ENCODE measurements around the gene ABLIM2.

The ABLIM2 gene

DNA sequence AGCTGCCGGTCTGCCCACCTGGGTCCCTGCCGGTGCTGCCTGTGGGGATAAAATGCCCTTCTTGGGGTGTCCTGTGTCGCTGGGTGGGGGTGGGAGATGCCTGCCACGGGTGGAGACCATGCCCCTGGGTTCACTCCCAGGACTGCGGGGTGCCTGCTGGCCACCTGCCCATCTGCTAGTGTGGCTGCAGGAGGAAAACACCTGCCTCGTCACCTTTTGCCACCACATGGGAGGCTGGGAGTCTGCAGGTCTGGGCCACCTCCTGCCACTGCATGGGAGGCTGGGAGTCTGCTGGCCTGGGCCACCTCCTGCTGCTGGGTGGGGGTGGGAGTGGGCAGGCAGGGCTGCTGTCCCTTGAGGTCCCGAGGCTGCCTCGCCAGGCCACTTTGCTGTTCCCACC is 160.2 kb downstream of the ABLIM2 start:
- Histone ChIP-seq H3K4me3 (ENCODE audit: extremely low read depth, insufficient read depth, low read length, poor library complexity, severe bottlenecking) (no peak overlapping the region), H3K4me1 (ENCODE audit: control insufficient read depth, insufficient read depth, low read length, poor library complexity, severe bottlenecking) (peaks cover 2% of the 10 kb centered on the region), H3K36me3 (ENCODE audit: control insufficient read depth, insufficient read depth, low read length) (no peaks in the 10 kb centered on the region), H3K9me3 (ENCODE audit: control insufficient read depth, low read length) (no peaks in the 10 kb centered on the region), H3K27ac (ENCODE audit: low read depth, low read length, severe bottlenecking) (no peak overlapping the region)
- 90 to 94% methylated on average over 7 to 8 of the region's 8 CpGs for WGBS, 2 experiments (ENCODE audit: insufficient coverage in 2 of 2)

DNA sequence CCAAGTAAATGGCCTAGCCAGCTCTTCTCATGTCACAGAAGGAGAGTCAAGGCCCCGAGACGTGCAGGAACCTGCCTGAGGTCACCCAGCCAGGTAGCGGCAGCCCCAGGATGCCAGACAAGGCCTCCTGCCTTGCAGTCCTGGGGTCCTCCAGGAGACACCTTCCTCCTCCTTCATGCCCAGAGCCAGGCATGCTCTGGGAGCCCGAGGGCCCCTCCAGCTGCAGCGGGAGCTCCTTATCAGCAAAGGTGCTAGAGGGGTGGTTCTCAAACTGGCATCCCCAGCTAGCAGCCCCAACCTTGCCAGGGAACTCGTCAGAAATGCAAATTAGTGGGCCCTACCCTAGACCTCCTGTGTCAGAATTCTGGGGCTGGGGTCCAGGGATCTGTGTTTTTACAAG is 162.7 kb downstream of the ABLIM2 start:
- no peak overlapping the region for H3K4me3 ChIP-seq (ENCODE audit: extremely low read depth, insufficient read depth, low read length, poor library complexity, severe bottlenecking)
- no peak overlapping the region for H3K27ac ChIP-seq (ENCODE audit: low read depth, low read length, severe bottlenecking)
- no peaks in the 10 kb centered on the region for H3K9me3 ChIP-seq (ENCODE audit: control insufficient read depth, low read length)
- no peaks in the 10 kb centered on the region for H3K36me3 ChIP-seq (ENCODE audit: control insufficient read depth, insufficient read depth, low read length)
- H3K4me1 ChIP-seq (ENCODE audit: control insufficient read depth, insufficient read depth, low read length, poor library complexity, severe bottlenecking) = peaks cover 2% of the 10 kb centered on the region
- WGBS, 2 experiments (ENCODE audit: insufficient coverage in 2 of 2) = 93 to 100% methylated on average over 5 of the region's 6 CpGs

DNA sequence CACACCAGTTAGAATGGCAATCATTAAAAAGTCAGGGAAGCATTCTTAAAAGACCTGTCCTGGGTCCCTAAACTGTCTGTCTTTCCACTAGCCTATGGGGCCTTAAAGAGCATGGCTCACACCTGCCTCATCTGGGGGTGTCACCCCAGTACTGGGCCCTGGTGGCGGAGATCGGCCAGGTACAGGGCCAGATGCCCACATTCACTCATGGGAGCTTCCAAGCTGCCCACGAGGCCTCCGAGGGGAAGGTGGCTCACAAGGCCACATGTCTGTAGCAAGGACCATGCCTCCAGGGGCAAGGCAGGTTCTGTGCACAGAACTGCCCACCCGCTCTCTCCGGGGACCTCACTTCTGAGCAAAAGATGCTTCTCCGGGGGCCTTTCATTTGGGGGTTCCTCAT is 163.5 kb downstream of the ABLIM2 start:
- Histone ChIP-seq H3K9me3 (ENCODE audit: control insufficient read depth, low read length) (no peaks in the 10 kb centered on the region), H3K4me3 (ENCODE audit: extremely low read depth, insufficient read depth, low read length, poor library complexity, severe bottlenecking) (no peak overlapping the region), H3K4me1 (ENCODE audit: control insufficient read depth, insufficient read depth, low read length, poor library complexity, severe bottlenecking) (peaks cover 2% of the 10 kb centered on the region), H3K36me3 (ENCODE audit: control insufficient read depth, insufficient read depth, low read length) (no peaks in the 10 kb centered on the region), H3K27ac (ENCODE audit: low read depth, low read length, severe bottlenecking) (no peak overlapping the region)
- WGBS, 2 experiments (ENCODE audit: insufficient coverage in 2 of 2) = 96 to 97% methylated on average over 7 of the region's 7 CpGs

DNA sequence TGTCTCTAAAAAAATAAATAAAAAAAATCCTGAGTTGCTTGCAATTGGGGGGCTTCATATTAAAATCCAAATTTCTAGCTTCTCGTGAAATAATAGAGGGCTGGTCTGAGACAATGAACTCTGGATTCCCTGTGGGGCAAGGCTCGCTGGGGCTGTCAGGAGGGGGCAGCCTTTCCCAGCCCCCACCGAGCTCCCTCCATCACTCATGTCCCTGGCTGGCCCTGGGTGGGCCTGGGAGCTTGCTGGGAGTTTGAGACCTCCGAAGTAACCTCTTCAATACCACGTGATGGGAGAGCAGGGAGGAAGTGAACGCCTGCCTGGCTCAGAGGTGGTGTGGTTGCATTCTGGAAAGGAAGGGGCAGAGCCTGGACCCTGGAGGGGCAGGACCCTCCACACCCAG is 164.9 kb downstream of the ABLIM2 start:
- Histone ChIP-seq H3K9me3 (ENCODE audit: control insufficient read depth, low read length) (no peaks in the 10 kb centered on the region), H3K27ac (ENCODE audit: low read depth, low read length, severe bottlenecking) (no peak overlapping the region), H3K4me1 (ENCODE audit: control insufficient read depth, insufficient read depth, low read length, poor library complexity, severe bottlenecking) (peaks cover 2% of the 10 kb centered on the region), H3K4me3 (ENCODE audit: extremely low read depth, insufficient read depth, low read length, poor library complexity, severe bottlenecking) (no peak overlapping the region), H3K36me3 (ENCODE audit: control insufficient read depth, insufficient read depth, low read length) (no peaks in the 10 kb centered on the region)
- WGBS, 2 experiments (ENCODE audit: insufficient coverage in 2 of 2) = 88 to 100% methylated on average over 1 to 3 of the region's 6 CpGs

DNA sequence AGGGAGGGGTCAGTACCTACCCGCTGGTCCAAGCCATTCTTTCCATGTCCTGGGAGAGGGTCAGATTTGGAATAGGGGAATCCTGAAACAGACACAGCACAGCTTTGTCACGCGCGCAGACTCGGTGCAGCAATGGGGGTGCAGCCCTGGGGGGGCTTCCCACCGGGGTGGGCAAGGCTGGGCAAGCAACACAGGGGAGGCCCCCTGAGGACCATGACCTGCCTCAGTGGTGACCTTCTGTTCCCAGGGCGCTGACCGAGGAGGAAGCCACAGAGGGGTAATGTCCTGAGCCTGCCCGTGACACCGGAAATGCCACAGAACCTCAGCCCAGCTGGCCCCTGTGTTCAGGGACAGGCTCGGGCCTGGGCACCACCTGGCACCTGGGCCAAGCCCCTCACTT is 165.8 kb downstream of the ABLIM2 start:
- Histone ChIP-seq H3K4me3 (ENCODE audit: extremely low read depth, insufficient read depth, low read length, poor library complexity, severe bottlenecking) (no peak overlapping the region), H3K36me3 (ENCODE audit: control insufficient read depth, insufficient read depth, low read length) (no peaks in the 10 kb centered on the region), H3K4me1 (ENCODE audit: control insufficient read depth, insufficient read depth, low read length, poor library complexity, severe bottlenecking) (peaks cover 2% of the 10 kb centered on the region), H3K27ac (ENCODE audit: low read depth, low read length, severe bottlenecking) (no peak overlapping the region), H3K9me3 (ENCODE audit: control insufficient read depth, low read length) (no peaks in the 10 kb centered on the region)
- WGBS, 2 experiments (ENCODE audit: insufficient coverage in 2 of 2) = 93 to 95% methylated on average over 10 to 11 of the region's 11 CpGs

DNA sequence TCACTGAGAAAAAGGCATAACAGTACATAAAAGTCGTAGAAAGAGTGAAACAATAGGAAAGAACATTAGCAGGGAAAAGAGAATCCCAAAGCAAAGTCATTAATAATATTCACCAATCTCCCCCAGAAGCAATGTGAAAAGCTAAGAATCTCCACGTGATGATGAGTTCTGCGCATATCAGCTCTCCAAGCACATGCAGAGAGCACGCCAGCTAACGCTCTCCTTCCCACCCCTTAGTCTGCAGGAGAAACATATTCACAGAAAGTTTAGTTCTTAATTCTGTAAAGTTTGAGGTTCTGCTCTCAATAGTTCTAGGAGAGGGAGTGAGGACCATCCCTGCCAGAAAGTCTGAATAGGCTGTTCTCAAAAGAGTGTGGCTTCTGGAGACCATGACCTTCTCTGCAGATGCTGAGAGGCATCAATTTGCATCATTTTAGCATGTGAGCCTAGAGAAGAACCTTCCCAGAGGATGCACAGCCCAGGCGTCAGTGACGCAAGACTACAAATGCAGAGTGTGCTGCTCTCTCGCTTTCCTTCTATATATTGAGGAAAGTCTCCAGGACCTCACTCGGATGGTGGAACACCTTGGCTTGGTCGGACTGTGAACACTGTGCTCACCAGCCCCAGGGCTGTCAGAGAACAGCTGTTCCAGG is 167.7 kb downstream of the ABLIM2 start:
- Histone ChIP-seq H3K27ac (ENCODE audit: low read depth, low read length, severe bottlenecking) (no peak overlapping the region), H3K4me3 (ENCODE audit: extremely low read depth, insufficient read depth, low read length, poor library complexity, severe bottlenecking) (no peak overlapping the region), H3K36me3 (ENCODE audit: control insufficient read depth, insufficient read depth, low read length) (no peaks in the 10 kb centered on the region), H3K9me3 (ENCODE audit: control insufficient read depth, low read length) (no peaks in the 10 kb centered on the region), H3K4me1 (ENCODE audit: control insufficient read depth, insufficient read depth, low read length, poor library complexity, severe bottlenecking) (peaks cover 5% of the 10 kb centered on the region)
- 89 to 91% methylated on average over 6 to 8 of the region's 10 CpGs for WGBS, 2 experiments (ENCODE audit: insufficient coverage in 2 of 2)

DNA sequence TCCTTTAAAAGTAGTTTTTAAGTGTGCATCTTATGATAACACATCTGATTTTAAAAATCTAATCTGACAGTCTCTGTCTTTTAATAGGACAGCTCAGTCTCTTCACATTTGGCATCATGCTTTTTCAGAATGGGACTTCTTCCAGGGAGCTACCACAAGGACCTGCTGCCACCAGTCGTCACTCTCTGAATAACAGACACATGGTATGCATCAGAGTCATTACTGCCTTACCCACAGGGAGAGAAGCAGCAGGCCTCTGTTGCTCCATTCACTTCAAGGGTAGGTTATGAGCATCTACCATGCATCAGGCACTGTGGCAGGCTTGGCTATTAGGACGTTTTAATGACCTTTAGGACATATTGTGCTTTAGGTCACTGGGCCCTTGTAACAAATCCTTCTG is 169.0 kb downstream of the ABLIM2 start:
- H3K36me3 ChIP-seq (ENCODE audit: control insufficient read depth, insufficient read depth, low read length) = no peaks in the 10 kb centered on the region
- 48 to 58% methylated on average over 2 of the region's 2 CpGs for WGBS, 2 experiments (ENCODE audit: insufficient coverage in 2 of 2)

DNA sequence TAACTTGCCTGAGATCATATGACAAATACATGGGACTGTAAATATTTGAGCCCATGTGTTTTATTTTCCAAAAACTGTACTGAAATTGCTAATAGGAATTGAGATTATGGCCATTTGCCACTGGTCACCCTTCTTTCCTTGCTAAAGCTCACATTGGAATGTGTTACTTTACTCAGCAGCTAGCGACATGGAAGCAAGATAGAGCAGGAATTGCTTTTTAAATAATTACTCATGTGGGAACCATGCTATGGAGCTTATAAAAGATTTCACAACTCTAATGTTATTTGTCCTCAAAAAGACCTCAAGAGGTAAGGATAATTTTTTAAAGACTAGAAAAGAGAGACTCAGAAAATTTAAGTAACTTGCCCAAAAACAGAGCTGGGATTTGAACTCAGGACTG is 170.2 kb downstream of the ABLIM2 start:
- WGBS, 2 experiments (ENCODE audit: insufficient coverage in 2 of 2) = 100% methylated on average over 1 of the region's 1 CpG; no CpG with 5 or more reads in 1 of the 2 experiments
- H3K4me1 ChIP-seq (ENCODE audit: control insufficient read depth, insufficient read depth, low read length, poor library complexity, severe bottlenecking) = peaks cover 9% of the 10 kb centered on the region
- no peak overlapping the region for H3K4me3 ChIP-seq (ENCODE audit: extremely low read depth, insufficient read depth, low read length, poor library complexity, severe bottlenecking)
- no peaks in the 10 kb centered on the region for H3K9me3 ChIP-seq (ENCODE audit: control insufficient read depth, low read length)
- no peaks in the 10 kb centered on the region for H3K36me3 ChIP-seq (ENCODE audit: control insufficient read depth, insufficient read depth, low read length)
- H3K27ac ChIP-seq (ENCODE audit: low read depth, low read length, severe bottlenecking) = no peak overlapping the region

More for the DNA sequence above, 169.0 kb downstream of the ABLIM2 start:
- no peak overlapping the region for H3K27ac ChIP-seq (ENCODE audit: low read depth, low read length, severe bottlenecking)
- H3K9me3 ChIP-seq (ENCODE audit: control insufficient read depth, low read length) = no peaks in the 10 kb centered on the region
- H3K4me1 ChIP-seq (ENCODE audit: control insufficient read depth, insufficient read depth, low read length, poor library complexity, severe bottlenecking) = peaks cover 9% of the 10 kb centered on the region
- H3K4me3 ChIP-seq (ENCODE audit: extremely low read depth, insufficient read depth, low read length, poor library complexity, severe bottlenecking) = no peak overlapping the region

DNA sequence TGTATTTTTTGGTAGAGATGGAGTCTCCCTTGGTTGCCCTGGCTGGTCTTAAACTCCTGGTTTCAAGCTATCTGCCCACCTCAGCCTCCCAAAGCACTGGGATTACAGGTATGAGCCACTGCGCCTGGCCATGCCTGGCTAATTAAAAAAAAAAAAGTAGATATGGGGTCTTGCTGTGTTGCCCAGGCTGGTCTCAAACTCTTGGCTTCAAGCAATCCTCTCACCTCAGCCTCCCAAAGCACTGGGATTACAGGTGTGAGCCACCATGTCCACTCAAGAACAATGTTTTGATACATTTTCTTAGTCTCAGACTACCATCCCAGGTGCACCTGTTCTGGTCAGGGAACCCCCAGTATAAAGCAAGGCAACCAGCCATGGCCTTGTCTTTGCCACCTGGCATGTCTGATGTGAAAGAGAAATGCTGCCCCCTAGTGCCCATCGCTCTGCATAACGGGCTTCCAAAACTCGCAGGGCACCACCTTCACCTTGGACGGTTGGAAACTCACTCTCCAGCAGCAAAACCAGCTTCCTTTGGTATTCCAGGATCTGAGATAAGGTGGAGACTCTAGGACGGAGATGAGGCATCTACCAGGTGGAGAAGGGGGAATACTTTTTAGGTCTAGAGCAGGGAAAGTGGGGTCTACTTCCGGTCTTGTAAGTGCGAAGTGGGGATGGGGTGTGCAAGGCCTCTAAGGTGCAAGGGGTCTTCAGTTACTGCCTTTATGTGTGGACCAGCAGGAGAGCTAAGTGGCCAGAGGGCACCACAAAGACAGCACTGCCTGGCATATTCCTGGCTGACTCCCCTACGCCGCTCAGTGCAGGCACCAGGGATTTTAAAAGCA is 171.2 kb downstream of the ABLIM2 start:
- Histone ChIP-seq H3K27ac (ENCODE audit: low read depth, low read length, severe bottlenecking) (no peak overlapping the region), H3K4me1 (ENCODE audit: control insufficient read depth, insufficient read depth, low read length, poor library complexity, severe bottlenecking) (peaks cover 9% of the 10 kb centered on the region)
- 44 to 46% methylated on average over 5 to 9 of the region's 10 CpGs for WGBS, 2 experiments (ENCODE audit: insufficient coverage in 2 of 2)

DNA sequence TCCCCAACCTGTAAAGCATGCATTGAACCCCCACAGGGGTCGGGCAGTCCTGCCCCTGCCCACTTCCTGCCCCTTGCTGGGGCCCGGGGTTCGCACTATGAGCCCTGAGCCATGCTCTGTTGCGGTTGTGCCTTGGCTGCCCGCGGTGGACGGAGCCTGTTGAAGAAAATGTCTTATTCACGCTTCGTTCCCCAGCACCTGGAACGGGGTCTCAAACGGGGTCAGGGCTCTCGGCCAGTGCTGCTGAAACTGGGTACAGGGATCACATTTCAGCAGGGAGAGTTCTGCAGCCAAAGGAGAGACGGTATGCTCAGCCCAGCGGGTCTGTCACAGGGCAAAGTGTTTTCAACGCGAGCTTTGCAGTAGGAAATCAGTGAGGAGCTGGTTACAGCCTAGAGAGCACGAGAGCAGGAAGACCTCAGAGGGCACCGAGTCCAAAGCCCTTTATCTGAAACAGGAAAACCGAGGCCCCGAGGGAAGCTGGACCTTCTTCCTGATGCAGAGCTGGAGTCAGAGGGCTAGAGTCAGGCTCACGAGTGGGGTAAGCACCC is 172.6 kb downstream of the ABLIM2 start:
- Histone ChIP-seq H3K27ac (ENCODE audit: low read depth, low read length, severe bottlenecking) (no peak overlapping the region), H3K4me3 (ENCODE audit: extremely low read depth, insufficient read depth, low read length, poor library complexity, severe bottlenecking) (no peak overlapping the region), H3K9me3 (ENCODE audit: control insufficient read depth, low read length) (no peaks in the 10 kb centered on the region), H3K36me3 (ENCODE audit: control insufficient read depth, insufficient read depth, low read length) (no peaks in the 10 kb centered on the region), H3K4me1 (ENCODE audit: control insufficient read depth, insufficient read depth, low read length, poor library complexity, severe bottlenecking) (peaks cover 9% of the 10 kb centered on the region)
- 65 to 79% methylated on average over 19 to 20 of the region's 21 CpGs for WGBS, 2 experiments (ENCODE audit: insufficient coverage in 2 of 2)

More for the DNA sequence above, 171.2 kb downstream of the ABLIM2 start:
- no peak overlapping the region for H3K4me3 ChIP-seq (ENCODE audit: extremely low read depth, insufficient read depth, low read length, poor library complexity, severe bottlenecking)
- H3K9me3 ChIP-seq (ENCODE audit: control insufficient read depth, low read length) = no peaks in the 10 kb centered on the region
- no peaks in the 10 kb centered on the region for H3K36me3 ChIP-seq (ENCODE audit: control insufficient read depth, insufficient read depth, low read length)

DNA sequence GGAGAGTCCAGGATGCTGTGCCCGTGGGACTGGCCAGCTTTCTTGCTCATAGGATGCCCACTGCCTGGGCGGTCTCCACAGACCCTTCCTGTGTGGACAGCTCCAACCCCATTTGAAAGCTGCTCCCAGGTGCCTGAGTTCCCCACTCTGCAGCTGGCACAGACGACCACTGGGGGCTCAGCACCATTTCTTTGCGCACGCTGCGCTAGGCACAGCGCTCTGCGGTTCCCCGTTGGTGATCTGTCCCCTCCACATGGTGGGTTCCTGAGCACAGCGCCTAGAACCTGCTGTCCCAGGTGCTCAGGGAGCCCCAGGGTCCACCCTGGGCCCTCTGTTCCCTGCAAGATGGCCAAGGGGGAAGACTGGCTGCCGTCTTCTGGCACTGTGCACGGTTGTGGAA is 173.5 kb downstream of the ABLIM2 start:
- no peaks in the 10 kb centered on the region for H3K36me3 ChIP-seq (ENCODE audit: control insufficient read depth, insufficient read depth, low read length)
- no peak overlapping the region for H3K27ac ChIP-seq (ENCODE audit: low read depth, low read length, severe bottlenecking)
- no peaks in the 10 kb centered on the region for H3K9me3 ChIP-seq (ENCODE audit: control insufficient read depth, low read length)
- no peak overlapping the region for H3K4me3 ChIP-seq (ENCODE audit: extremely low read depth, insufficient read depth, low read length, poor library complexity, severe bottlenecking)
- WGBS, 2 experiments (ENCODE audit: insufficient coverage in 2 of 2) = 91 to 95% methylated on average over 12 of the region's 12 CpGs
- H3K4me1 ChIP-seq (ENCODE audit: control insufficient read depth, insufficient read depth, low read length, poor library complexity, severe bottlenecking) = peaks cover 11% of the 10 kb centered on the region

Measured in mesodermal cell (in vitro differentiated cells).